Cerebellar cortex (tissue), 1 donor: ENCODE measurements around the gene ADAM10.
"Not testable (repeated sequence)": the region's sequence is repeated elsewhere in the genome, so short reads cannot be mapped to it uniquely, and the experiment has no call there.

ENCODE experiments used
- DNase-seq: peaks from one replicate; pipeline ENCODE4 v3.0.0-alpha.2; 2015; ENCODE audit warnings: low spot score

ADAM10 gene

DNA sequence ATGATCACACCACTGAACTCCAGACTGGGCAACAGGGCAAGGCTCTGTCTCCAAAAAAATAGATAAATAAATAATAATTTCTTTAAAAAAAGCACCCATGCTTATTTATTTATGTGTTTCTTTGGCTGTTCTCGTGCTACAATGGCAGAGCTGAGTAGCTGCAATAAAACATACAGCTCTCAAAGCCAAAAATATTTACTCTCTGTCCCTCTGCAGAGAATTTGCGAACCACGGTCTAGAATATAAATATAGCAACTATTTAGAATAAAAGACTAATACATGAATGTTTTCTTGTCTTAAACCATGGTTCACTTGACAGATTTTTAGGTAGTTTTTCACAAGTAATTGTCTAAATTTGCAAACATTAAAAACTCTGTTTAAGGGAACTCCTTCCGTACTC, 72.7 kb downstream of the ADAM10 start:
- DNase-seq = peak; percentile 50

DNA sequence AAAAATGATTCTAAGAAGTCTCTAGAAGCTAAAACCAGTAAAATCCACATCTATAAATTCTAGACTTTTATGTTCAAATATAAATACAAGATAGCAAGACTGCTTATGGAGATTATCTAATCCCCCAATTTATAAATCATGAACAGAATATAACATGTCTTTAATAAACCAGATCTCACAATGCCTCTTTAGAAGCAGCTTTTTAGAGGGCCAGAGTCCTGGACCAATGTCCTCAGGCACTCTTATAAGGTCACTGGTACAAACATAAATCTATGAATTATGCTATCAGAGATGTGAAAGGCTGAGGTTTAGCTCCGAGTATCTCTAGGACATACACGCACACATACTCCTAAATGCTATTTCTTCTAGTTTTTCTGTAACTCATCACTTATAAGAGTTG, 78.3 kb downstream of the ADAM10 start:
- DNase-seq = no peak

DNA sequence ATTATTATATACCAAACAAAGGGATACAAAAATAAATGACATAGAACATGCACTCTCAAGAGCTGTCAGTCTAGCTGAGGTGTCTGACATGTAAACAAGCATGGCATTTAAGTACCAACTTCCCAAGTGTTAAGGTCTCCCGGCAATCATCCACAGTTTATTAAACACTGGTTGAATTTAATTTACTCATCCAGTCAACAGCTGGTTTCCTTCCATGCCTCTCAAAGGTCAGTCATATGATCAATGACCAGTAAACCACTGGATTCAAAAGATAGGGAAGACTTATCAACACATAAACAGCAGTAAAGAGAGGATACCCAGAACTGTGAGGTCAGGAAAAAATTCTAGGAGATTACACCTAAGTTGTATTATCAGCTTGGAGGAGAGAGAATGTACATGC, 80.4 kb downstream of the ADAM10 start:
- no peak for DNase-seq

DNA sequence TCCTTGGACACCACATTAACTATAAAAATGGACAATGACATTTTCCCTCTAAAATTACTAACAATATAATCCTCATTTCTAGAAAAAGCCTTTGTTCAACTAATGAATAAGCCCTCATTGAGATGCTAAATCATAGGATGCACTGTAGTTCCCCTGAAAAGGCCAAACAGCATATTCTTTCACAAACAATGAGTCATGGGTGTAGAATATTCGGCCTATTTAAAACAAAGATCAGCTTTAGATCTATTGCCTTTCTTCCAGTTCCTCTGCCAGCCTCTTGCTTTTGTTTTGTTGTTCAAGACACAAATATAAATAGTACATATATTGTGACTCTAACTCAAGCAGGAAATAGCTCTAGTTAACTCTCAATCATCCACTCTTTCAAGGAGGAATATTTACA, 82.5 kb downstream of the ADAM10 start:
- DNase-seq = no peak

DNA sequence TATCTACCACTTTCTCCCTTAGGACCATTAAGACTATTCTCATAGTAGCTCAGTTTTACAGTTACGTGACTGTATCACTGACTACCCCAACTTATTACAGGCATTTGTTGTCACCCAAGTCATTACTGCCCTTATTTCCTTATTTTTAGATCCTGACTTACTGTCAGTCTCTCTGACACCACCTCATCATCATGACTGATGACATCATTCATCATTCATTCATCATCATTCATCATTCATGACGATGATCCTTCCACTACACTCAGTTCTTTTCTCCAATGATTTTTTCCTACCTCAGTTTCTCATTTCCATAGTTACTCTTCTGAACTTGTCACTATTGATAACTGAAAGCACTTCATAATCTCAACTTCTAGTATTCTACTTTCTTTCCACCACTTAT, 83.8 kb downstream of the ADAM10 start:
- DNase-seq = no peak

DNA sequence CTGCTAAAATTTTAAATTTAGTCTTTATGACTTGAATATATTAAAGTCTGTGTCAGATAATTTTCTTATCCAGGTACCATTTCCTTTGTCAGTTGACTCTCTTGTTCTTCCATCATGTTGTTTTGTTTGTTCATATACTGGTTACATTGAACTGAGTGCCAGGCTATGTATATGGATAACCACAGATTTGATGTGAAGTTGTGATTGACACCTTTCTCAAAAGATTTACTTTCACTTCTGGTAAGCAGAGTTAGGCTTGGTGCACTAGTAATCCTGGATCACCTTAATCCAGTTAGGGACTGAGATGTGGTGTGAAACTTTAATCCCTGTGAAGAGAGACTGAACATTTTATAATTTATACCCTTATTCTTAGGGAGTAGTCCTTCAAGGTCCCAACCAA, 99.4 kb downstream of the ADAM10 start:
- no peak for DNase-seq

DNA sequence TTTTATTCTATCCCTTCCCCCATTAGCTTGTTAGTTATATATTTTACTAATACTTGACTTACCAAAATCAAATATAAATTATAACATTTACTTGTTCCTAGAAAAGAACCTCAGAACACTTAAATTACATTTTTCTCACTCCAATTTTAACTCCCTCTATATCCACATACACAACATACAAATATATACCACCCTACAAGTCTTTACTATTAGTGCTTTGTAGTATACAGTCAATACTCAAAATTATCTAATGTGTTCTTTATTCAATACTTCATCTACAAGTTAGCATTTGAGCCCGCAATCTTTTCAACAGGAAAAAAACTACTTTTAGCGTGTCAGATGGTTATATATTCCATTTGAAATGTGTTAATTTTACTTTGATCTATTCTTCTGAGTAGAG, 100.3 kb downstream of the ADAM10 start:
- no peak for DNase-seq

DNA sequence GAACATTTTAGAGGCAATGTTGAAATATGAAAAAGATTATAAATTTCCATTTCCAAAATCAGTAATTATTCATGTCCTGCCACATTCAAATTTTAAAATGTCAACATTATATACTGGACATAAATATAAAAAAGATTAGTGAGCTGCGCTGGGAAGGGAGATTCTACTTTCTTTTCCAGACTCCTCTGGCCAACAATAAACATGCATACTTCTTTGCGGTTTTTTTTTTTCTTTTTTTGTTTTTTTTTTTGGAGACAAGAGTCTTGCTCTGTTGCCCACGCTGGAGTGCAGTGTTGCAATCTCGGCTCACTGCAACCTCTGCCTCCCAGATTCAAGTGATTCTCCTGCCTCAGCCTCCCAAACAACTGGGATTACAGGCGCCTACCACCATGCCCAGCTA, 105.5 kb downstream of the ADAM10 start:
- no peak for DNase-seq

DNA sequence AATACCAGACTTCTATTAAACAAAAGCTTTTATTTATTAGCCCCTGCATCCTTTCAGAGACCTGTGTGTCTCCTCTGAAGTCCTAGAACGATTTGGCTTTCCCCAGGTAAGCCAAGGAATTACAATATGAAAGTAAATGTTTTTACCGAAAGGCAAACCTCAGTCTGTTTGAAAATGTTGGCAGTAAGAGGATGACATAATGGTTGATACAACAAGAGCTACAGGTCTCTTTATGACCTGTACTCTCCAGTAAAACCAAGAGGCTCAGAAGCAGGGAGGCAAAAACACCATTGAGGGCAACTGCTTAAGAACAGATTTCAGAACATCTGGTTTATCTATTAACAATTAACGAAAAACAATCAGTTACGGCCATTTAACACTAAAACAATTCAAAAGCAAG, 107.8 kb downstream of the ADAM10 start:
- no peak for DNase-seq

DNA sequence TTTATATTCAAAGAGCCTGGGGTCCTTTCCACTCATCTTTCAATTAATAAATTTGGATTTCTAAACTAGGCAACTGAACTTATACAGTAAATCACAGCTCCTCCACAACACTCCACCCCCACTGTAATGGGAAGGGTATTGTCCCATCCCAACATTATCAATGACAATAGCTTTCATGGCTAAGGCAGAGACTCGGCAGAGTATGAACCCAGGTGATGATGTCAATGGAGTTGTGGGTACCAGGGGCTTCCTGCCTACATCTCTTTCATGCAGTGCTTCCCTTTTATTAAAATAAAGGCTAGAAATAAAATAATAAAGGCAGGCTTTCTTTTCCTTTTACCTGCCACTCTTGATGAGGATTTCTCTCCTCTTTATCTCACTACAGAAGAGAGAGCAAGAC, 109.5 kb downstream of the ADAM10 start:
- DNase-seq = no peak

DNA sequence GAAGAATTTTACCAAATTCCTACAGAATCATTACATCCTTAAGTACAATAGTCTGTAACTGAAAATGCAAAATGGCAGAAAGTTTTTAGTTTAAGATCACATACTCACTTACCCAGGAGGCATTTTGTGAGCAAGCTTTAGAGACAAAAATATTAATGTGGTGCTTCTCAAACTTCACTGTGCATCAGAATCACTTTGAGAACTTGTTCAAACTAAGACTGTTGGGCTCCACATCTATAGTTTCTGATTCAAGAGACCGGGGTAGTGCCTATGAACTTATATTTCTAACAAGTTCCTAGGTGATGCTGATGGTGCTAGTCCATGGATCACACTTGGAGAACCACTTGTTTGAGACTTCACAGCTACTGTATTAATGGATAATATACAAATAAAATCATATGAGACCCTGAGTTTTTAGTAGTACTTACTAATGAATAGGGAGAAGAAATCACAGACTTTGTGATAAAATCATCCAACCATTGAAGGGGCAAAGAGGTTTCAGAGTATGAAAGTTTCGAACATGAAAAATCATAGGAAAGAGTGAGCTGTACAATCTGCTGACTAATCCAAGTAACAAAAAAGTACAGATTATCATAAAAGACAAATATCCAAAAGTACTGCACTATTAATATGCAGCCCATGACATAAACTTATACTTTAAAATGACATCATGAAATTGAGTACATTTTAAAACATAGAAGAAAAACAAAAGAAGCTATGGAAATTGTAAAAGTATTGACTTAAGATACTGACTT, 110.3 kb downstream of the ADAM10 start:
- no peak for DNase-seq

DNA sequence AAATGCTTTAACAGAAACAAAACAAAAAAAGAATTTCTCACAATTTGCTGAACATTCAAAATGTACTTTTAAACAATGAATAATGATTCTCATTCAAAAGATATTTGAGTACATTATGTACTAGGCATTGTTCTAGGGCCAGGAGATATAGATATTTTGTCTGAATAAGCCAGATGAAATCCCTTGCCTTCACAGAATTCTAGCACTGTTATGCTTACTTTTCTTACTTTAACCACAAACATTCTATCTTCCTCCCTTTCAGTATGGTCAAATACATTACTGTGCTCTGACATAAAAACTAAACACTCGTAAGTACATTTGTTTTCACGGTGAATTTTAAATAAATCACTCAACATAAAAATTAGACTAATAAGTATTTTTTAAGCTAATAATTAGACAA, 116.7 kb downstream of the ADAM10 start:
- DNase-seq = no peak

DNA sequence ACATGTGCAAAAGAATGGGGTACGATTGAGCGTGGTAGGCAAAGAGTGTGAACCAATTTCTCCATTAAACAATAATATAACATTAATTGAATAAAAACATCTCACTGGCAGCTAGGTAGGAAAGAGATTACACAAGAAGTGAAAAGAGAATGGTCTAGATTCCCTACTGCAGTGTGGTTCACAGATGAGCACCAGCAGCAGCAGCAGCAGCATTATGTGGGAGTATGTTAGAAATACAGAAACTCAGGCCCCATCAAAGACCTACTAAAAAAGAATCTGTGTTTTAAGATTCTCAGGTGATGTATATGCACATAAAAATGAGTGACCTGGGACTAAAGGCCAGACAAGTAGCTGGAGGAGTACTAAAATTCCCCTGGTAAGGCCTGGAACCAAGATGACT, 118.2 kb downstream of the ADAM10 start:
- no peak for DNase-seq

DNA sequence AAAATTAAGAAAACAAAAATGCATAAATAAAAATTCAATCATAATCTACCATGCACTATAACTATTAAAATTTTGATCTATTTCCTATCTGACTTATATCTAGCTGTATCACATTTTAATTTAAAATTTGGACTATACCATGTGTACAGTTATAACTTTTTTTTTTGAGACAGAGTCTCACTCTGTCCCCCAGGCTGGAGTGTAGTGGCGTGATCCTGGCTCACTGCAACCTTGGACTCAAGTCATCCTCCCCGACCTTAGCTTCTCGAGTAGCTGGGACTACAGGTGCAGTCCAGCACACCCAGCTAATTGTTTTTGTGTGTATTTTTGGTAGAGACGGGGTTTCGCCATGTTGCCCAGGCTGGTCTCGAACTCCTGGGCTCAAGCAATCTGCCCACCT, 119.9 kb downstream of the ADAM10 start:
- no peak for DNase-seq

DNA sequence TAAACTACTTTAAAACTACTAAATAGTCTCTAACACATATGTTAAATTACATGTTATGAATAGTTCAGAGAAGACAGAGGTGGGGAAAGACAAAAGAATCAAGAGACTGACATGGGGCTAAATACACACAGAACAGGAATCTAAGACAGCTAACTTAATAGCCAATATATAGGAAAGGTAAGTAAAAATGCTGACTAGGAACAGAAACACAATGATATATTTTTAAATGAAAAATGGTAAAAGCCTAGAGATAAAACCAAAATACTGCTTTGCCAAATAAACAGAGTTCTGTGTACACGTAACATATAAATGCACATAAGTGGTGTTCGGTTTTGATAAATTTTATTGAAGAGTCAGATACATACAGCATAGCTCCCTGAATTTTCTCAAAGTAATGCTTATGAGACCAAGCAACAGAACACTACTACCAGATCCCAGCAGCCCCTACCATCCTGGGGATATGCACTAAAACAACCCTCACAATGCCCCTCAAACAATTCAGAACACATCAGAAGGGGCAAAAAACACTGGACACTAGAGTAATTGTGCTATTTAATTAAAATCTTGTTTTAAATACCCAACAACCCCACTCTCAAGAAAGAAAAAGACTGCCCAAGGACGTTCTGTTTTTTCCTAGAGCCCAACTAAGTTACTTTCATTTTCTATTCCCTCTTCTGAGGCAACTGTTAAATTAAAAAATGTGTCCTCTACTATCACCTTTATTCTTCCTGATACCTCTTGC, 121.1 kb downstream of the ADAM10 start:
- no peak for DNase-seq

DNA sequence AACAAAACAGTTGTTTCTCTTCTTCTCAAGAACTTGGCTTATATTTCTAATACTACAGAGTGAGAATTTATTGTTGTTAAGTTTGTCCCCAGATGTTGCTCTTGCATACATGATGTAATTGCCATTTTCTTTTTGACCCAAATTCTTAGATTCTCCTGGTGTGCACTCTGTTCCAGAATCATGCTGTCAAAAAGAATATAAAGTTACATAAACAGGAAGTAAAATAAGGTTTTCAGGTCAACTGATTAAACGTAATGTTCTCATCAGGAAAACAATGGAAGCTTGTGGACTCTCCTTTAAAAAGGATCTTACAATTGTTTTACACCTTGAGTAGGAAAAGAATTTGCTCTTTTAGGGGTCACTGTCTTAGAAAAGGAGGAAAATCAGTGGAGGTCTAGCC, 121.8 kb downstream of the ADAM10 start:
- DNase-seq = peak; percentile 25

DNA sequence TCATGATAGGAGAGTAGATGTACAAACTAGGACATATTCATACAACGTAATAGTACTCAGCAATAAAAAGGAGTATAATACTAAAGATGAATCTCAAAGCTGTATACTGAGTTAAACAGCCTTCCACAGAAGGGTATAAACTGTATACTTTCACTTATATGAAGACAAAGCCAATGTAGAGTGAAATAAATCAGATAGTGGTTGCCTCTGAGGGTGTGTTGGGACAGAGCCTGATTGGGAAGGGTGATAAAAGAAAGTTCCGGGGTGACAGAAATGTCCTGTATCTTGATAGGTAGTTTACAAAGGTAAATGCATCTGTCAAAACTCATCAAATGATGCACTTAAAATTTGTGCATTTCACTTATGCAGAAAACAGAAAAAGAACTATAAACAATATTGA, 122.5 kb downstream of the ADAM10 start:
- DNase-seq = no peak

DNA sequence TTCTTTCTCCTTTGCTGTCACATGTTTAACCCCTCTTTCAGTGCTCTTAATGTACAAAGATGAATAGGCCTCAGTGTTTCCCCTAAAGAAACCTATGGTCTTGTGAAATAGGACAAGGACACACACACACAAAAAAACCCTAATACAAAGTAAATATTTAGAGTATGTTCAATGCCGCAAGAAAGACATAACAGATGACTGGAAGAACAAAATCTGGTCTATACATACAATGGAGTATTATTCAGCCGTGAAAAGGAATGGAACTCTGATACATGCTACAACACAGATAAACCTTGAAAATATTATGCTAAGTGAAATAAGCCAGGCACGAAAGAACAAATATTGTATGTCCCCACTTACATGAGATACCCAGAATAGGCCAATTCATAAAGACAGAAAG, 123.1 kb downstream of the ADAM10 start:
- DNase-seq = no peak

DNA sequence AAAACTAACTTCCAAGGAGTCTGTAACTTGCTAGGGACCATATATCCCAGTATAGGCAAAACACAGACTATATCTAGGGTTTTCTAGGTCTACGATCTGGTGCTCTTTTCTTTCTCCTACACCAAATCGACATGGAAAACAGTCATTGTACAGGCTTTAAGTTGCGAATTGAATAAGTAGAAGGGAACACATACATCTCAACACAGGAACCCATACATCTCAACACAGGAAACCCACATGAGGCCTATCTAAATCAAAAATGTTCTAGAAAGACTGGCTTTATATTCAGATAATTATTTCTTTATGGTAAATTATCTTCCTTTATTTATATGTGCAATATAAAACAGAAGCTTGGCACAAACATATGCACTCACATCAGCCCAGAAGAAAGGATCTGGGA, 126.6 kb downstream of the ADAM10 start:
- DNase-seq = no peak

DNA sequence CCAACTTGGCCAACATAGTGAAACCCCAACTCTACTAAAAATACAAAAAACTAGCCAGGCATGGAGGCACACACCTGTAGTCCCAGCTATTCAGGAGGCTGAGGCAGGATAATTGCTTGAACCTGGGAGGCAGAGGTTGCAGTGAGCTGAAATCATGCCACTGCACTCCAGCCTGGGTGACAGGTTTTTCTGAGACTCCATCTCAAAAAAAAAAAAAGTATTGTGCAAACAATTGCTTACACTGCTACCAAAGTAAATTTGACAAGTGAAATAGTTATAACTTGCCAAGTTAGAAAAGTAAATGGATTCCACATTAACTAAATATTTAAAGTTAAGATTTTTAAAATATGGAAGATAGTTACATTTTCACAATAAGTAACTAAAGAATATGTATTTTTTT, 129.2 kb downstream of the ADAM10 start:
- not testable (repeated sequence) for DNase-seq

DNA sequence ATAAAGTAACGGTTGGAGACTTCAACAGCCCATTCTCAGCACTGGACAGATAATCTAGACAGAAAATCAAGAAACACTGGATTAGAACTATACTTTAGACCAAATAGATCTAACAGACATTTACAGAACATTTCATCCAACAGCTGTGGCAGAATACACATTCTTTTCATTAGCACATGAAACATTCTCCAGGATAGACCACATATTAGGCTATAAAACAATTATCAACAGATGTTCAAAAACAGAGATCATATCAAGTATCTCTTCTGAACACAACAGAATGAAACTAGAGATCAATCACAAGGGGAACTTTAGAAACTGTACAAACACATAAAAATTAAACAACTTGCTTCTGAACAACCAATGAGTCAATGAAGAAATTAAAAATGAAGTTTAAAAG, 133.3 kb downstream of the ADAM10 start:
- no peak for DNase-seq

DNA sequence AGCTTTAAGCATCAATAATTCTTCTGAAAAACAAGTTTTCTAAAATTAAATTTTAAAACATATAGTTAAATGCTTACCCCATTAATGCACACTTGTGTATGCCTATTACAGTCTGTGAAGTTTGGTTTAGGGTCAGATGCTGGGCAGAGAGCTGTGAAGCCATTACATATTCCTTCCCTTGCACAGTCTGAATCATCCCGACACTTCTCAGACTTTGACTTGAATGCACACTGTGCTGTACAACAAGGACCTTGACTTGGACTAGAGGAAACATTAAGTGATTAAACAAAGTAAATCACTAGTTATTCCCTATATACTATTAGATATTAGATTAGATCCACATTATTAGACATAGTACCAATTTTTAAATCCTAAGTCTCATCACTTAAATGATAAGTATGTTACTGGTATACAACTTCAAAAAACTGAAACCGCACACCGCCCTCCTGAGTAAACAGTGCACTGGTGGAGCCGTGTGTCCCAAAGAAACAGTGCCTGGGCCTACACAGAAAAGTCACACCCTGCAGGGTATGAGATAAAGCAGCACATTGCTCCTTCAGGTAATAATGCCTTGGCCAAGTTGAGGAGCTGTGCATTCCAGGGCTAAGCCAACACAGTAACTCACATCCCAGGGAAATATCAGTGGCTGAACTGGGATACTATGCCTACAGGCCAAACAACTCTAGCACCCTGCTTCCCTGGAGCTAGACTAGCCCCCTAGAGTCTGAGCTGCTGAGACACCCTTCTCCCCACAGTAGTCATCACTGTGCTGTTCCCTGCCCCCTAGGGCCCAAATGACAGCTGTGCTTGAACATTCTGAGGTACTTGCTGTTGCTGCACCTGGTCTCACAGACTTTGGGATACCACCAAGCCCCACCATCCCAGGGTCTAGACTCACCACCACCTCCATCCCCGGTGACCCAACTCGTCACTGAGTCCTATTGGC, 137.5 kb downstream of the ADAM10 start:
- DNase-seq = no peak

DNA sequence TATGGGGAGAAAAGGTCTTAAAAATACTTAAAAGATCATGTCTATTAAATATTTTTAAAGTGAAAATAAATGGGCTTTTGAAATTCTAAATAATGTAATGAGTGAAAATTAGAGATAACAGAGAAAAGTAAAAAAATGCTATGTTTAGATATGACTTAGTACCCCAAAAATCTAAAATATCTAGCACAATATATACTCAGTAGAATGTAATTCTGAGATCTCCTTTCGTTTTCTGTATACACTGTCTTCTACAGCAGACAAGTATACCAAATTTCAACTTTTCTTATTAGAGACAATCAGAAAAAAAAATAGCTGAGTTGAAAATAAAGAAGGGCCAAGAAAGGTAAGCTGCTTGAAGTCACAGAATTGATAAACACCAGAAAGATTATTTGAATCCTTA, 140.8 kb downstream of the ADAM10 start:
- DNase-seq = no peak
